ENCODE measurements around the gene TMEM119. TPM values are rescaled to one million over a fixed set of nuclear protein-coding genes. Genes with fewer than 3 reads are reported as not detected.

TMEM119 gene
- total RNA-seq, 2 experiments from 2014 or later: 2.1 to 2.6 TPM

DNA sequence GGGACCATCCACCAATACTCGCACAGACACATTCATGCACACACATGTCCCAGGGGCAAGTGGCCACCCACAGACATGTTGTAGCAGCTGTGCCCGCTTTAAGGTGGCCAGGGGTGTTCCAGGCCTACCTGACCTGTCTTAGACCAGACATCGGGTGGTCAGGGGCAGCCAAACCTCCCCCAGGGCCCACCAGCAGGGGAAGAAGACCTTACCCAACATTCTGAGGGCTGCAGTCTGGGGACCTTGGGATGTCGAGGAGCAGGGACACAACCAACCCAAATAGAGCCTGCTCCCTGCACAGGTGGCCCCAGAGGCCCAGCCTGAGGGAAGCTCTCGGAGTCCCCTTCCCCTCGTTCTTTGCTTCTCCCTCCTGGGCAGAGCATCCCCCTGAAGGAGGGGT lies 1.7 kb upstream of the TMEM119 start:
- Mint-ChIP-seq H3K27me3 (no peaks in the 10 kb centered on the region), H3K4me1 (ENCODE audit: low read depth) (no peaks in the 10 kb centered on the region), H3K27ac (no peak overlapping the region), H3K4me3 (no peak overlapping the region), H3K9me3 (no peaks in the 10 kb centered on the region), H3K36me3 (ENCODE audit: low read depth) (no peaks in the 10 kb centered on the region)
- CTCF ChIA-PET: no interaction called here
- Histone ChIP-seq H3K9me3 (ENCODE audit: control insufficient read depth in 1 of 2, insufficient read depth in 1 of 2, low read length in 2 of 2) (no peaks in the 10 kb centered on the region), H3K27ac (ENCODE audit: low read depth in 1 of 2, low read length in 2 of 2) (no peak overlapping the region), H3K36me3 (ENCODE audit: insufficient read depth, low read length) (no peaks in the 10 kb centered on the region), H3K4me3 (ENCODE audit: low read length) (no peak overlapping the region), H3K4me1 (ENCODE audit: insufficient read depth, low read length) (no peaks in the 10 kb centered on the region), H3K27me3 (ENCODE audit: control insufficient read depth in 1 of 2, insufficient read depth in 2 of 2, low read length in 2 of 2) (no peaks in the 10 kb centered on the region)
- DNase-seq: no peak
- TF ChIP-seq CTCF (IDR thresholded peaks at IDR 0.05): no peak
- POLR2A ChIA-PET: no interaction called here
- intact Hi-C loops (cut with DNase I, micrococcal nuclease): no loop called here
- ATAC-seq (ENCODE audit: poor library complexity): no peak

GRCh38 chr12:108598553-108599250 lies 818 bp upstream of the TMEM119 start:
- no peak for DNase-seq
- no peak overlapping the region for H3K4me3 ChIP-seq (ENCODE audit: low read length)
- no peaks in the 10 kb centered on the region for H3K4me1 ChIP-seq (ENCODE audit: insufficient read depth, low read length)
- no peak overlapping the region for H3K27ac Mint-ChIP-seq
- intact Hi-C loops (cut with DNase I, micrococcal nuclease): no loop called here
- no peak overlapping the region for H3K4me3 Mint-ChIP-seq
- no peaks in the 10 kb centered on the region for H3K27me3 Mint-ChIP-seq
- no peaks in the 10 kb centered on the region for H3K4me1 Mint-ChIP-seq (ENCODE audit: low read depth)
- ChIA-PET POLR2A (no interaction called here), CTCF (no interaction called here)
- H3K27ac ChIP-seq (ENCODE audit: low read depth in 1 of 2, low read length in 2 of 2): no peak overlapping the region
- no peaks in the 10 kb centered on the region for H3K9me3 Mint-ChIP-seq
- no peaks in the 10 kb centered on the region for H3K27me3 ChIP-seq (ENCODE audit: control insufficient read depth in 1 of 2, insufficient read depth in 2 of 2, low read length in 2 of 2)
- no peaks in the 10 kb centered on the region for H3K36me3 ChIP-seq (ENCODE audit: insufficient read depth, low read length)
- no peak for TF ChIP-seq CTCF (IDR thresholded peaks at IDR 0.05)
- no peaks in the 10 kb centered on the region for H3K9me3 ChIP-seq (ENCODE audit: control insufficient read depth in 1 of 2, insufficient read depth in 1 of 2, low read length in 2 of 2)
- no peaks in the 10 kb centered on the region for H3K36me3 Mint-ChIP-seq (ENCODE audit: low read depth)
- no peak for ATAC-seq (ENCODE audit: poor library complexity)

- Histone ChIP-seq H3K27me3 (ENCODE audit: control insufficient read depth in 1 of 2, insufficient read depth in 2 of 2, low read length in 2 of 2) (no peaks in the 10 kb centered on the region), H3K4me3 (ENCODE audit: low read length) (no peak overlapping the region), H3K9me3 (ENCODE audit: control insufficient read depth in 1 of 2, insufficient read depth in 1 of 2, low read length in 2 of 2) (no peaks in the 10 kb centered on the region), H3K36me3 (ENCODE audit: insufficient read depth, low read length) (no peaks in the 10 kb centered on the region), H3K4me1 (ENCODE audit: insufficient read depth, low read length) (no peaks in the 10 kb centered on the region), H3K27ac (ENCODE audit: low read depth in 1 of 2, low read length in 2 of 2) (no peak overlapping the region)
- no peak for TF ChIP-seq CTCF (IDR thresholded peaks at IDR 0.05)
- ATAC-seq (ENCODE audit: poor library complexity) (no peak), DNase-seq (no peak)
- no peak overlapping the region for H3K4me3 Mint-ChIP-seq
- H3K27ac Mint-ChIP-seq: no peak overlapping the region
- intact Hi-C loops (cut with DNase I, micrococcal nuclease): no loop called here
- CTCF ChIA-PET: no interaction called here
- POLR2A ChIA-PET: no interaction called here
- H3K27me3 Mint-ChIP-seq: no peaks in the 10 kb centered on the region
- H3K9me3 Mint-ChIP-seq: no peaks in the 10 kb centered on the region
- H3K4me1 Mint-ChIP-seq (ENCODE audit: low read depth): no peaks in the 10 kb centered on the region
- no peaks in the 10 kb centered on the region for H3K36me3 Mint-ChIP-seq (ENCODE audit: low read depth)
Measured at GRCh38 chr12:108596854-108597558, 878 bp downstream of the TMEM119 start.

Measured in CD4-positive, alpha-beta T cell (primary cell).